HuH-7 (cell line): ENCODE data around the gene ZP2.
"Not testable (repeated sequence)": the region's sequence is repeated elsewhere in the genome, so short reads cannot be mapped to it uniquely, and the experiment has no call there.

Experiments used
- DNase-seq: peaks from one replicate; pipeline ENCODE4 v3.0.0; 2011; ENCODE audit warnings: low spot score

The ZP2 gene

DNA sequence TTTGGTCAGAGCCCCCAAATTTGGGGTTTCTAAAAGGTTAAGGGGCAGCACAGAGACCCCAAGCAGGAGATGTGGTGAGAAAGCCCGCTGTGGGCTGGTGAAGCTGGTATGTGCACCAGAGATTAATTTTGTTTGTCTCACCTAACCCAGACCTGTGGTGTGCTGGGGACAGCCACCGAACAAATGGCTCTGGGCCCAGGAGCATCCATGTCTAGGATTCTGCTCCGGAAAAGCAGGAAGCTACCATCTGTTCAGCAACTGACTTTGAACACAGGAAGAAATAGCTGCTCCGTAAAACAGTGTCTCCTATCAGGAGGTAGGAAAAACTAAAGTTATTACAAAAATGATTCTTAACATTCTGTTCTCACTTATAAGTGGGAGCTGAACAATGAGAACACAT lies 2.7 kb upstream of the ZP2 start:
- DNase-seq: no peak

DNA sequence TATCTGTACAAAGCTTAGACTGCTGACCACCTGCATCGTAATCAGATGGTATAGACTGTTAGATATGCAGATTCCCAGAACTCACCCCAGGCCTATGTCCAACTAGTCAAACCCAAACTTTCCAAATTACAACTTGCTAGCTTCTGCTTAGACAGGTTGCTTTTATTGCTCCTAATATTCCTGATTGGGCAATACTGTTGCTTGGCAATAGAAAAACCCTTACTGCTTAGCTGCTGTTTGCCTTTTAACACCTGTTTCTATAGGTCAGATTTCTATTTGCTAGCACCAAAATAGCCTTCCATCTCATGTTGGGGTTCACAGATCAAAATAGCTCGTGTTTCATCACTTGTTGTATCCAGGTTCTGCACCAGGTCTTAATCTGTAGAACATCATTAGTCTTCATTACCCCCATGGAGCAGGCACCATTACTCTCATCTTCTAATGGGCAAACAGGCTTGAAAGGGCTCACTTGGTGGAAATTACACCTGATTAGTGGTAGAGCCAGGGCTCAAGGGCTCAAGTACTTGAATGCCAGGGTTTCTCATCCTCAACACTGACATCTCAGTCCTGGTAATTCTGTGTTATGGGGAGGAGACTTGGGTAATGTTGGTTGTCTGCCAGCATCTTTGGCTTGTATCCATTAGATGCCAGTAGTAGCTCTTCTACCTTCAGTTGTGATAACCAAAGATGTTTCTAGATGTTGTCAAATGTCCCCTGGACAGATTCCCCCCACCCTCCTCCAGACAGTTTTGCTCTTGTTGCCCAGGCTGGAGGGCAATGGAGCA lies 2.7 kb downstream of the ZP2 start:
- no peak for DNase-seq

DNA sequence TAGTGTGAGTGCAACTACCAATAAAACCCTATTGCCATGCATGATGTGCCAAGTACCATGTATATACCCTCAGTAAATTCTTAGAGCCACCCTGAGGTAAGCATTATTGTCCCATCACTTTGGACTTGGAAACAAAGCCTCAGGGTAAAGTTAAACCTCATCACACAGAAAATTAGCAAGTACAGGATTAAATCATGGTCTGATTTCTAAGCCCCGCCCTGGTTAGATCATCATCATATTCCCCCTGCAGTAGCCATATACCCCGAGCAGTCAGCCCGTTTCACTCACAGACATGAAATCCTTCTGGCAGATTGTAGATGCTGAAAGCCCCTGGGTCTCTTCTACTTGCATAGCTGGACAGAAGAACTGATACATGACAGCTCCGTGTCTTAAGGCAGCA lies 4.8 kb downstream of the ZP2 start:
- DNase-seq: no peak

DNA sequence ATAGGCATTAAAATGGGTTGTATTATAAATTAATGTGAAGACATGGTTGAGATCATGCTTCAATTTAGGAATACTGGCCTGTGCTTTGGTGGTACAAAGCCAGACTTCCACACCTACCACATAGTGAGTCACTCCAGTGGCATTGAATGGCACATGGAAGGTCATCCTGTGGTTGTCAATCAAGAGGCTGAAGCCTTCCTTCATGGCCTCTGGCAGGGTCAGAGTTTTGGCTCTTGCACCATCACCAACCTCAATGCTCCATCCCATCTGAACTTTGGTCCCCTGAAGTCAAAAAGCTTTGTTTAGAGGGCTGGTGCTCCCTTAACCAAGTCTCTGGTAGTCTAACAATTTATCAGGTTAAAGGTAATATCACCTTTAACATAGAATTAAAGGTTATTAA lies 6.1 kb downstream of the ZP2 start:
- DNase-seq: no peak

DNA sequence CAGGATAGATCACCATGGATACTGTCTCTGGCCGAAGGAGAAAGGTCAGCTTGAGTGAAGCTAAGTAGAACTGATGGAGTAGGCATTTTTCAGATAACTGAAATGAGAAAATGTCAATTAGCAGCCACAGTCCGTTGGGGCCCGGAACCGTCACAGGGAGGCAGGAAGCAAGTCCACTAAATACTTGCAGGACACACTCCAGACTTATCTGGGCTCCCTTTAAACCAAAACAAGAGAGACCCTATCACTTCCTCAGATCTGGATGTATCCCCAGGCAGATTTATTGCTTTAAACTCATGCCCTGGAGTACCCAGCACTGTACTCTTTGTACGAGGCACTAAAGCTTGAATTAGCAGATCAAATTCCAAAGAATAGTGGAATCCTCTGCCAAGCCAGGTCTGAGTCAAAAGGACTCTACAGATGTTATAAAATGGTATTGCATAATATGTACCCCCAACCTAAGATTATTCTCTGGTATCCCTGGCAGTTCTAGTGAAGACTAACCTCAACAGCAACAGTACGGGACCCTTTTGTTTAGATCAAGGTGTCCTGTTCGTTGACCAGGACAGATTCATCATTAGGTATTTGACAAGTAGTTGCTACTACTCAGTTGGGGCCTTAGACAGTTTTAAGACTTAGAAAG lies 8.1 kb downstream of the ZP2 start:
- DNase-seq: no peak

DNA sequence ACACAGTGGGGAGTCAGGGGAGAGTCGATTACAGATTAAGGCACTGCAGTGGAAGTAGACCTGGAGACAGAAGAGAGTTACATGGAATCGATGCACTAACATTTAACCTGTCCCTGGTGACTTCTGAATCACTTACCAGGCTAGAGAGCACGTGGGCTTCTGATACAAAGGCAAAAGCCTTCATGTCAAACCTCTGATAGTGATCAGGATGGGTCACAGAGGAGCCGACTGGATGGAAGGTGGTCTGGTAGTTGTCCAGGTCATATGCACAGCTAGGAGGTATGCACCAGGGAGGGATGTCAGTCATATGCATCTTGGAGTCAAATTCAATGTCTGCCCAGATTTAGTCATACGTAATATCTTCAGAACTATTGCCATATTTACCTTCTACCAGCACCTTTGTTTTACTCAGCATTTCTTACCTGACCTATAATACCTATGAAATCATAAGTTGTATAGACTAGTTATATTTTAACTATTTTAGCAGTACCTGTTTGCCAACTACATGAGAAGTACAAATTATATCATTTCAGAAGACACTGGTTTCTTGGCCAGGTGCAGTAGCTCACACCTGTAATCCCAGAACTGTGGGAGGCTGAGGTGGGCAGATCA lies 11.7 kb downstream of the ZP2 start:
- DNase-seq: no peak

DNA sequence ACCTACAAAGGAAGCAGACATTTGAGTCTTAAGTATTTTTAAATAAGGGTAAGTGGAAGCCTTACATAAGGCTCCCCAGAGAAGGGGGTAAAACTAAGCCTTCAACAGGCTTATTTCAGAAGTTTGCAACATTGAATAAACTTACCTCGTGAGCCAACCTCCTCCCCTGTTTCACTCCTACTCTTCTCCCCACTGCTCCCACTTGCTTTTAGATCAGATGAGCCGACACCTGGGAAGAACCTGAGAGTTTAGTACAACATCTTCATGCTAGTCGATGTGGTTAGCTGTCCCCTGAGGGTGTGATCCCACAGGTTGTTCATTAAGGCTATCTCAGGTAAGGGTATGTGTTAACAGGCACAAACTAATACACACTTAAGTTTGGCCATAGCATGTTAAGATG lies 13.8 kb downstream of the ZP2 start:
- no peak for DNase-seq

DNA sequence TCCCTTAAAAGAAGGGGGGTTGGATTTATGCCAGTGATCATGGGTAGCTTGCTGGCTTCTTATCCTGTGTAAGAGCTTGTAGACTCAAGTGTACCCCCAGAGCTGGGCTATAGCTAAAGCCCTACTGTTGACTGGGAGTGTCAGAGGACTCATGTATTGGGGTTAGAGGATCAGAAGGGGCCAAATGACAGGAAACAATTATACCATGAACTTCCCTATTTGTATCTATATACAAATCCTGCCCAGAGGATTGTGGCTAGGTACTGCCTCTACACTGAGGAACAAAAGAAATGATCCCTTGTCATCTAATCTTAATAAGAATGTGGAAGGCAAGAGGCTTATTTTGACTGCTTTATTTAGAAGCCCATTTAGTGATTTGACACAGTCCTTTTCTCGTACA lies 14.3 kb downstream of the ZP2 start:
- no peak for DNase-seq

DNA sequence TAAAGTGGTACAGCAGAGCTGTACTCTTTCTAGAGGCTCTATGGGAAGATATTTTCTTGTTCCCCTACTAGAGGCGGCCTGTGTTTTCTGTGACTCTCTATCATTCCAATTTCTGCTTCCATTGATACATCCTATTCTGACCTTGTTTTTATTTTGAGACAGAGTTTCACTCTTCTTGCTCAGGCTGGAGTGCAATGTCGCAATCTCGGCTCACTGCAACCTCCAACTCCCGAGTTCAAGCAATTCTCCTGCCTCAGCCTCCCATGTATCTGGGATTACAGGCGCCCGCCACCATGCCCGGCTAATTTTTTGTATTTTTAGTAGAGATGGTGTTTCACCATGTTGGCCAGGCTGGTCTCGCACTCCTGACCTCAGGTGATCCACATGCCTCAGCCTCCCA lies 16.0 kb downstream of the ZP2 start:
- DNase-seq: not testable (repeated sequence)

DNA sequence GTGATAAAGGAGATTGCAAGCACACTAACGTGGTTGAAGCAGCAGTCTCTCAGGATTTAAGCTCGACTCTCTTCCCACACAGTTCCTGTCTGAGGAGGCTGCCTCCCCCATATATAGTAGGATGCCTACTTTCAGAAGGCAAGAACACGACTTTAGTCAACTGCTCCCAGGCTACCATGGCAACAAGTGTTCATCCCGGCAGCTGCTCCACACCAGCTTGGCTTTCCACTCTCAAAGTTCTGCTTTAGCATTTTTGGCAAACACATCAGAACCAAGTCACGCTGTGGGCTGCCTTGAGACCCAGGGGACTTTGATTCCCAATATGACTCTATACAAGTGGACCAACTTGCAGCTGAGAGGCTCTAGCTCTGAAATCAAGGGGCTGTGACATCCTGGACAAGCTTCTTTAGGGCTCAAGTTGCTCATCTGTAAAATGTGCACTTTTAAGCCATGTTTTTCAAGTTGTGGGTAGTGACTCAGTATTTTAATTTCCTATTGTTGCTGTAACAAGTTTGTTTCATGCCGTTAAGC lies 16.5 kb downstream of the ZP2 start:
- no peak for DNase-seq

DNA sequence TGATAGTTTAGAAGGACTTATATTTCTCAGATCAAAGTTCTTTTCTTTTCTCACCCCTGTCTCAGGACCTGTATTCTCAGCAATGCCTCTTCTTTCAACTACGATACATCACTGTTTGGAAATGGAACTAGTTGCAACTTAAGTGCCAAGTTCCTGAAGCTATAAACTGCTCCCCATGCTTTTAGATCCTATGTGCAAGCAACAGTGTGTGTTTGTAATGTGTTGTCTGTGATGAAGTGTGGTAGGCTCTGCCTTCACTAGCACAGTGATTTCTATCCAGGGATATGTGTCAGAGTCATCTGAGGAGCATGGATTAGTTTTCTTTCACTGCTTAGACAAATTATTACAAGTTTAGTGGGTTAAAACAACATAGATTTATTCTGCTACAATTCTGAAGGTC lies 18.4 kb downstream of the ZP2 start:
- DNase-seq: no peak

DNA sequence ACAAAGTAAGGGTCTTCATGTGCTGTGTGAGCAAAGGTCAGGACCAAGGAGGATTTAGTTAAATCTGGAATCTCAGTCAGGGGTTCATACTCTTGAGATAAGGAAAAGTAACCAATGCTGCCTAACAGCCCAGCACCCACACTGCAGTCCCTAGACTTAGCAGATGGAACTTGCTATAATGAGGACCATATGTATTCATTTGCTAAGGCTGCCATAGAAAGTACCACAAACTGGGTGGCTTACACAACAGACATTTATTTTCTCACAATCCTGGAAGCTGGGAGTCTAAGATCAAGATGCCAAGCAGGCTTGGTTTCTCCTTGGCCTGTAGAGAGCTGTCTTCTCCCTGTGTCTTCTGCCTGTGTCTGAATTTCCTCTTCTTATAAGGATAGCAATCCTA lies 20.8 kb downstream of the ZP2 start:
- DNase-seq: no peak

DNA sequence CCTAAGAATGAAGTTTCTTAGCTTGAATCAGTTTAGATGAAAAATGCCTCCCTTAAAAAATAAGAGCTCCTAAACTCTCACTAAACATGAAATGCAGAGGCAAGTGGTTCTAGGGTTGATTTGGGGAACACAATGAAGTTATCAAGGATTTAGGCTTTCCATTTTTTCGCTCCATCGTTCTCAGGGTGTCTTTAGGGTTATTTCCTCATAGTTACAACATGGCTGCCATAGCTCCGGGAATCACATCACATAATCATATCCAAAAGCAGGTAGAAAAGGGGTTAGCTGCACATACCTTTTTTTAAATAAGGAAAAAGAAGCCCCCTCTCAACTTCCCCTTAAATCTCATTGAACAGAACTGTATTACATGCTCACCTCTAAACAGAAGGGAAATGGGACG lies 21.4 kb downstream of the ZP2 start:
- no peak for DNase-seq

DNA sequence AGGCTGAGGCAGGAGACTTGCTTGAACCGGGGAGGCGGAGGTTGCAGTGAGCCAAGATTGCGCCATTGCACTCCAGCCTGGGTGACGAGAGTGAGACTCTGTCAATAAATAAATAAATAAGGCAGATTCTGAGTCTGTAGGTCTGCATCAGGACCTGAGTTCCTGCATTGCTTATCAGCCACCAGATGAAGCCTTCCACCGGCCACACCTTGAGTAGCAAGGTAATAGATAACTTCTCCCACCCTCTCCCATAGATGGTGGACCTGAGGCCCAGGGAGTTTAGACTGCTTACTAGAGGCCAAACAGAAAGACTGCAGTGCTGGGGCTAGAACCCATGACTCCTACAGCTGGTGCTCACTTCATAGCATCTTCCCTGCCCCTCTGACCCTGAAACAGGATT lies 22.1 kb downstream of the ZP2 start:
- DNase-seq: no peak

DNA sequence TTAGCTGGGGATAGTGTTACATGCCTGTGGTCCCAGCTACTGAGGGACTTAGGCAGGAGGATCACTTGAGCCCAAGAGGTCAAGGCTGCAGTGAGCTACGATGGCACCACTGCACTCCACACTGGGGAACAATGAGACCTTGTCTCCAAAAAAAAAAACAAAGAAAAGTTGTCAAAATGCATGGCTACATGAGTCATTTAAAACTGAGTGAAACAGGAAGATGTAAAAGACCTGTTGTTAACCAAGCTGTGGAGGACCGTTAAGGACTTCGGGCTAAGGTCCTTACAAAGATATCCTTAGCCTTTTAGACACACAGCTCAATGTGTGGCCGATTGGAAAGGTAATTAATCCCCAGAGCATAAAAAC lies 25.1 kb downstream of the ZP2 start:
- DNase-seq: no peak

DNA sequence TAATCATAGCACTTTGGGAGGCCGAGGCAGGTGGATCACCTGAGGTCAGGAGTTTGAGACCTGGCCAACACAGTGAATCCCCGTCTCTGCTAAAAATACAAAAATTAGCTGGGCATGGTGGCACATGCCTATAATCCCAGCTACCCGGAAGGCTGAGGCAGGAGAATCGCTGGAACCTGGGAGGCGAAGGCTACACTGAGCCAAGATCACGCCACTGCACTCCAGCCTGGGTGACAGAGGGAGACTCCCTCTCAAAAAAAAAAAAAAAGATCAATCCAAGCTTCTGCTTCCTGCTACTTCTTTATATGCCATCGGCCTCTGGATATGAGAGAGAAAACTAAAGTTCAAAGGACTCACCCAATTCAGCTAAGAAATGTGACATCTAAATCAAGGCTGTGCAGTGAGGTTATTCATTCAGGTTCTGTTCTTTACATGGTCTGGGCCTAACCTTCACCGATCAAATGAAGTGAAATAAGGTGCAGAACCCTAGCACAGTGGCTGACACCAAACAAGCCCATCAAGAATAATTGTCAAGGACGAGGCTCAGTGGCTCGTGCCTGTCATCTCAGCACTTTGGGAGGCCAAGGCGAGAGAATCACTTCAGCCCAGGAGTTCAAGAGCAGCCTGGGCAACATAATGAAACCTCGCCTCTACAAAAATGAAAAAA lies 25.6 kb downstream of the ZP2 start:
- no peak for DNase-seq

DNA sequence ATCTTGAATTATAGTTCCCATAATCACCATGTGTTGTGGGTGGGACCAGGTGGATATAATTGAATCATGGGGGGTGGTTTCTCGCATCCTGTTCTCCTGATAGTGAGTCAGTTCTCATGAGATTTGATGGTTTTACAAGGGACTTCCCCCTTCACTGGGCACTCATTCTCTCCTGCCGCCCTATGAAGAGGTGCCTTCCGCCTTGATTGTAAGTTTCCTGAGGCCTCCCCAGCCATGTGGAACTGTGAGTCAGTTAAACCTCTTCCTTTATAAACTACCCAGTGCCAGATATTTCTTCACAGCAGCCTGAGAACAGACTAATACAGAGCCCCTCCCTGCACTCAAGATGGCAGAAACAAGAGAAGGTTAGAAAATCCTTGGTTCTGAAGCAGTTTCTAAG lies 26.5 kb downstream of the ZP2 start:
- no peak for DNase-seq

DNA sequence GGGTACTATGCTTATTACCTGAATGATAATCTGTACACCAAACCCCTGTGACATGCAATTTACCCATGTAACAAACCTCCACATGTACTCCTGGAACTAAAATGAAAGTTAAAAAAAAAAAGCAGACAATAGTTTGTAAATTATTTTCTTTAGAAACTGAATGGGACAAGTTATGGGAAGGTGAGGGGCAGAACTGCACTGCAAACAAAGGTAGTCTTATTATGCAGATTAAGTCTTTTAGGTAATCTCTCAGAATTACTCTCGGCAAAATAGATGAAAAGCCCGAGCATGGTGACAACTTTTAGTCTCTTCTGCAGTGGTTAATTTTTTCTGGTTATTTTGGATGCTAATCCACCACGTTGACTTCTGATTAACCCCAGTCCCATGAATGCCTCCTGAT lies 27.4 kb downstream of the ZP2 start:
- no peak for DNase-seq

DNA sequence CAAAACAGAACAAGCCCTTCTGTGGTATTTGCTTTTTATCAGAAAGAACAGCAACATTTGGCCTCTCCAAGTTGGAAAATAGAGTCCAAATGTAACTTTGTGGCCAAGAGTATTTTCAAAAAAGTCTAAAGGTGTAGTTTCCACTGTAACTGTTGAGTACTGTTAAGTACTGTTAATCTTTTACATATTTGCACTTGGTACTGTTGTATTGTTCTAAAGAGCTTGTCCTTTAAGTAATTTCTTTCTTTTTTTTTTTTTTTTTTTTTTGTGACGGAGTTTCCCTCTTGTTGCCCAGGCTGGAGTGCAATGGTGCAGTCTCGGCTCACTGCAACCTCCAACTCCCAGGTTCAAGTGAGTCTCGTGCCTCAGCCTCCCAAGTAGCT lies 31.4 kb downstream of the ZP2 start:
- DNase-seq: no peak

DNA sequence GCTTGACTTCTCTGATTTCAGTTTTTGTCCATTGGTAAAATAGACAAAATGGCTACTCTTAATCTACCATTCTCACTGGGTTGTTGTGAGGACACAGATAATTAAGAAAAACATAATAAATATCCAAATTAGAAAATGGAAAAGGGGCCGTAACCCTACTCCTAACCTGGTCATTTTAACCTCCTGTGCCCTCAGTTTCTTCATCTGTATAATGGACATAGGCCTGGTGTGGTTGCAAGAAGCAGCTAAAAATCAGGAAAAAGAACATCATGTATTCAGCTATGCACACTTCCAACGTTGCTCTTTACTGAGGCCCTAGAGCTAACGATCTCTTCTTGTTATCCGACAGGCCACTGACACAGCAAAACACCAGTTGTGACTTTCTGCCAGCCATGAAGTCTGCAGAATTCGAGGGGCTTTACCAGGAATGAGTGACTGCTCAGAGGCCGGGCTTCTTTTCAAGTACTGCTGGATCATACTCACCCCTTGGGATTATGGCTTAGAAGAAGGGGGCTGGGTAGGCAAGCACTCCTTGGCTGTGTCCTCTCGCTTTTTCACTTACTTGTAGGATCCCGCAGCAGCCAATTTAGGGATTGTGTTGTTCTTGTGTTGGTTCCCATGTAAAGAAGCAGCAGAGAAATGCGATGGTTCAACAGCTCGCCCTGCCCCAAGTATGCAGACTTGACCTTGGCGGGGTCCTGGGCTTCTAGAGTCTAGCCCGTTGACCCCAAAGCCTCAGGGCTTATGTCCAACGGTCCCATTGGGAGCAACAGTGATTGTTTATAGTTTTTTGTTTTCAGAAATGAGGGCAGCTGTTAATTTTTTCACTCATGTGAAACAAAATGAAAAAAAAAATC lies 32.0 kb downstream of the ZP2 start:
- DNase-seq: no peak

DNA sequence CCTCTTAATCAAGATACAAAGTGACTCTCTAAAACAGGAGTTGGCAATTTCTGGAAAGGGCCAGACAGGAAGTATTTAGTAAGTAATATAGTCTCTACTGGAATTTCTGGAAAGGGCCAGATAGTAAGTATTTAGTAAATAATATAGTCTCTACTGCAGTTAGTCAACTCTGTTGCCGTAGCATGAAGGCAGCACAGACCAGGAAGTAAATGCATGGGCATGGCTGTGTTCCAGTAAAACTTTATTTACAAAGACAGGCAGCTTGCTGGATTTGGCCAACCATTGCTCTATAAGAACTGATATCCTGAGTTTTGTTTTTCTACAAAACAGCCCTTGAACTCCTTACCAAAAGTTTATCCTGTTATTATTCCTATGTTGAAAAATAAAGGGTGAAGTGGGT lies 36.0 kb downstream of the ZP2 start:
- no peak for DNase-seq

DNA sequence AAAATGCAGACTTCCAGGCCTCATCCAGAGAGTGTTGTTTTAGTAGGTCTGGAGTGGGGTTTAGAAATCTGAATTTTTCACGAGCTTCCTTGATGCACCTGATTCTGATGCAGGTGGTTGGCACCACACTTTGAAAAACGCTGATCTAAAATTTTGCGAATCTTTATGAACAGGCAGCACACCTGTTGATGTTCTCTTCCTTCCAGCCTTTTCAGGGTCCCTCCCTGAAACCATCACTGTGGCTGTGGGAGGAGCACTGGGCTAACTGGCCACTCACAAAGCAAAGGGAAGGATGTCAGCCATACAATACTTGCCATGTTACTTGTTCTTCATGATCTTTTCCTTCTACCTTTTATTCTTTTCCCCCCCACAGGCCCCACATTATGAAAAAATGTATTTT lies 38.7 kb downstream of the ZP2 start:
- no peak for DNase-seq
